ENCODE data around the gene COQ10A.

Gene COQ10A

DNA sequence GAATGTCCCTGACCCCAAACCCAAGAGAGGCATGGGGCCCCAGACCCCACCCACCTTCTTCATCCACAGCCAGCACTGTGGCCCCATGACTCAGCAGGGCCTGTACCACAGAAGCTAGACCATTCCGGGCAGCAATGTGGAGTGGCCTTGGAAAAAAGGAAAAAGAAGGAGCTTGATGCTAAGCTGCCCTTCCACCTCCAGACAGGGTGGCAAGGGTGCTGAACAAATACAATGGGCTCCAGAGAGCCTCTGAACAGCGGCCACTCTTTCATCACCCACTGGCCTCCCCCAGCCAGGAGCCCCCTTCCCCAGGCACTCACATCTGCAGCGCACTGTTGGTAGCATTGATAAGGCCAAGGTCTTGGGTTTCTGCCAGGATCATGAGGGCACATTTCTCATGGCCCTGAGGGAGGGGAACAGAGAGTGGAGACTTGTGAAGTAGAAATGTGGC is 23.0 kb upstream of the COQ10A start:
- TF ChIP-seq EP300 (IDR thresholded peaks at IDR 0.05; ENCODE audit: borderline replicate concordance) (no peak), TCF12 (IDR thresholded peaks at IDR 0.05; ENCODE audit: low read depth) (no peak), RAD21 (IDR thresholded peaks at IDR 0.05; ENCODE audit: low read depth) (no peak)
- TF ChIP-seq, protein P1, sequence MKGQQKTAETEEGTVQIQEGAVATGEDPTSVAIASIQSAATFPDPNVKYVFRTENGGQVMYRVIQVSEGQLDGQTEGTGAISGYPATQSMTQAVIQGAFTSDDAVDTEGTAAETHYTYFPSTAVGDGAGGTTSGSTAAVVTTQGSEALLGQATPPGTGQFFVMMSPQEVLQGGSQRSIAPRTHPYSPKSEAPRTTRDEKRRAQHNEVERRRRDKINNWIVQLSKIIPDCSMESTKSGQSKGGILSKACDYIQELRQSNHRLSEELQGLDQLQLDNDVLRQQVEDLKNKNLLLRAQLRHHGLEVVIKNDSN (IDR thresholded peaks at IDR 0.05) = no peak

DNA sequence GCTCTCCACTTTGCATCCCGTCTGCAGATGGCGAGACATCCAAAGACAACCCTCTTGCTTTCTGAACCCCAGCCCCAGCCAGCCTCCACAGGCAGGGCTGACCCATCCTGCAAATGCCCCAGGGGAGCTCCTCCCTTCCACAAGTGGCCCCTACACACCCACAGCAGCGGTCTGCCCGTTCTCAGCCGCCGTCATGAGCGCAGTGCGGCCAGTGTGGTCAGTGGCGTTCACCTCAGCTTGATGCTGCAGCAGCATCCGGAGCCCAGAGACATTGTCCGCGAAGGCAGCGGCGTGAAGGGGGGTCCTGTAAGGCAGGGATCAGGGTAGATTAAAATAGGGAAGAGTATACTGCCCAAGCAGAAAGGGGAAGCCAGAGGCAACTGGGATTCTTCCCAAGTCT is 22.2 kb upstream of the COQ10A start:
- TF ChIP-seq, protein P2, sequence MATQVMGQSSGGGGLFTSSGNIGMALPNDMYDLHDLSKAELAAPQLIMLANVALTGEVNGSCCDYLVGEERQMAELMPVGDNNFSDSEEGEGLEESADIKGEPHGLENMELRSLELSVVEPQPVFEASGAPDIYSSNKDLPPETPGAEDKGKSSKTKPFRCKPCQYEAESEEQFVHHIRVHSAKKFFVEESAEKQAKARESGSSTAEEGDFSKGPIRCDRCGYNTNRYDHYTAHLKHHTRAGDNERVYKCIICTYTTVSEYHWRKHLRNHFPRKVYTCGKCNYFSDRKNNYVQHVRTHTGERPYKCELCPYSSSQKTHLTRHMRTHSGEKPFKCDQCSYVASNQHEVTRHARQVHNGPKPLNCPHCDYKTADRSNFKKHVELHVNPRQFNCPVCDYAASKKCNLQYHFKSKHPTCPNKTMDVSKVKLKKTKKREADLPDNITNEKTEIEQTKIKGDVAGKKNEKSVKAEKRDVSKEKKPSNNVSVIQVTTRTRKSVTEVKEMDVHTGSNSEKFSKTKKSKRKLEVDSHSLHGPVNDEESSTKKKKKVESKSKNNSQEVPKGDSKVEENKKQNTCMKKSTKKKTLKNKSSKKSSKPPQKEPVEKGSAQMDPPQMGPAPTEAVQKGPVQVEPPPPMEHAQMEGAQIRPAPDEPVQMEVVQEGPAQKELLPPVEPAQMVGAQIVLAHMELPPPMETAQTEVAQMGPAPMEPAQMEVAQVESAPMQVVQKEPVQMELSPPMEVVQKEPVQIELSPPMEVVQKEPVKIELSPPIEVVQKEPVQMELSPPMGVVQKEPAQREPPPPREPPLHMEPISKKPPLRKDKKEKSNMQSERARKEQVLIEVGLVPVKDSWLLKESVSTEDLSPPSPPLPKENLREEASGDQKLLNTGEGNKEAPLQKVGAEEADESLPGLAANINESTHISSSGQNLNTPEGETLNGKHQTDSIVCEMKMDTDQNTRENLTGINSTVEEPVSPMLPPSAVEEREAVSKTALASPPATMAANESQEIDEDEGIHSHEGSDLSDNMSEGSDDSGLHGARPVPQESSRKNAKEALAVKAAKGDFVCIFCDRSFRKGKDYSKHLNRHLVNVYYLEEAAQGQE (IDR thresholded peaks at IDR 0.05; ENCODE audit: low read depth) = no peak
- TF ChIP-seq TEAD4 (IDR thresholded peaks at IDR 0.05) (no peak), EP300 (IDR thresholded peaks at IDR 0.05; ENCODE audit: borderline replicate concordance) (no peak), TAF1 (IDR thresholded peaks at IDR 0.05; ENCODE audit: low read depth) (no peak), NFIC (IDR thresholded peaks at IDR 0.05) (no peak), EGR1 (IDR thresholded peaks at IDR 0.05) (no peak), CEBPB (IDR thresholded peaks at IDR 0.05) (no peak), RAD21 (IDR thresholded peaks at IDR 0.05; ENCODE audit: low read depth) (no peak), FOXM1 (IDR thresholded peaks at IDR 0.05; ENCODE audit: borderline replicate concordance, low read depth) (no peak), CREB1 (IDR thresholded peaks at IDR 0.05; ENCODE audit: low read depth) (no peak), TCF12 (IDR thresholded peaks at IDR 0.05; ENCODE audit: low read depth) (no peak)
- TF ChIP-seq, protein P3, sequence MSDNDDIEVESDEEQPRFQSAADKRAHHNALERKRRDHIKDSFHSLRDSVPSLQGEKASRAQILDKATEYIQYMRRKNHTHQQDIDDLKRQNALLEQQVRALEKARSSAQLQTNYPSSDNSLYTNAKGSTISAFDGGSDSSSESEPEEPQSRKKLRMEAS (IDR thresholded peaks at IDR 0.05) = no peak
- TF ChIP-seq, protein P1 (IDR thresholded peaks at IDR 0.05) = no peak

DNA sequence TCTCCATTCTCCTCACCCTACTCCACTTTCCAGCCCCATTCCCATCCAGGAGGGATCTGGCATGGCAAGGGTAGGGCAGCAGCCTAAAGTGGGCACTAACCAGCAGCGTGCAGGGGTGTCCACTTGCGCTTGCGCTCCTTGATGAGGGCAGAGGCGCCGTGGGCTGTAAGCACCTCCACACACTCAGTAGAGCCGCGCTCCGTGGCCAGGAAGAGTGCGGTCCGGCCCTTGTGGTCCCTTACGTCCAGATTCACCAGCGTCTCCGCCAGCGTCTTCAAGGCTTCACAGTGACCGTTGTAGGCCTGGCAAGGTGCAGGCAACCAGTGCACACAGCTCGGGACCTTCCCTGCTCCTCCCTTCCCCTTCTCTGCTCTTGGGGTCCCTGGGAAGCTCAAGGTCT is 18.8 kb upstream of the COQ10A start:
- TF ChIP-seq, protein P3 (IDR thresholded peaks at IDR 0.05) = no peak
- TF ChIP-seq FOXM1 (IDR thresholded peaks at IDR 0.05; ENCODE audit: borderline replicate concordance, low read depth) = no peak
- no peak for TF ChIP-seq TEAD4 (IDR thresholded peaks at IDR 0.05)
- TF ChIP-seq CREB1 (IDR thresholded peaks at IDR 0.05; ENCODE audit: low read depth) = no peak
- TF ChIP-seq, protein P1 (IDR thresholded peaks at IDR 0.05) = no peak
- TF ChIP-seq EP300 (IDR thresholded peaks at IDR 0.05; ENCODE audit: borderline replicate concordance) = no peak
- no peak for TF ChIP-seq EGR1 (IDR thresholded peaks at IDR 0.05)

DNA sequence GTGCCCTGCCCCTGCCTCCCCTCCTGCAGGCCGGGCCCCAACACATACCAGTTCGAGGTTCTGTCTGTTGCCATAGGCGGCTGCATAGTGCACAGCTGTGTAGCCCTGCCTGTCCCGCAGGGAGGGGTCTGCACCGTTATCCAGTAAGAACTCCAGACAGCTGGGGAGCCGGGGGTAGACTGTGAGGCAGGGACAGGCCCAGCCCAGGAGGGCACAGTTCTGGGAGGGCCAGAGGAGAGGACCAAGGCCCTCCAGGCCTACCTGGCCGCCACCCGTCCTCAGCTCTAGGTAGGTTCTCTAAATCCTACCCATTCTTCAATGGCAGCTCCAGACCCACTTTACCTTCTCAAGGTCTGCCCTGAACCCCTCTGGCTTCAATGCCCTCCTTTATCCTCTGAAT is 18.0 kb upstream of the COQ10A start:
- TF ChIP-seq EGR1 (IDR thresholded peaks at IDR 0.05) (no peak), CEBPB (IDR thresholded peaks at IDR 0.05) (no peak), YY1 (IDR thresholded peaks at IDR 0.05; ENCODE audit: low read depth) (no peak), CREB1 (IDR thresholded peaks at IDR 0.05; ENCODE audit: low read depth) (no peak), RAD21 (IDR thresholded peaks at IDR 0.05; ENCODE audit: low read depth) (no peak), EP300 (IDR thresholded peaks at IDR 0.05; ENCODE audit: borderline replicate concordance) (no peak), ZBTB7A (IDR thresholded peaks at IDR 0.05; ENCODE audit: low read depth) (no peak), TAF1 (IDR thresholded peaks at IDR 0.05; ENCODE audit: low read depth) (no peak), TCF12 (IDR thresholded peaks at IDR 0.05; ENCODE audit: low read depth) (no peak), TEAD4 (IDR thresholded peaks at IDR 0.05) (no peak), NFIC (IDR thresholded peaks at IDR 0.05) (no peak), FOXM1 (IDR thresholded peaks at IDR 0.05; ENCODE audit: borderline replicate concordance, low read depth) (no peak)
- TF ChIP-seq, protein P1 (IDR thresholded peaks at IDR 0.05) = no peak
- TF ChIP-seq, protein P3 (IDR thresholded peaks at IDR 0.05) = no peak
- TF ChIP-seq, protein P2 (IDR thresholded peaks at IDR 0.05; ENCODE audit: low read depth) = no peak

DNA sequence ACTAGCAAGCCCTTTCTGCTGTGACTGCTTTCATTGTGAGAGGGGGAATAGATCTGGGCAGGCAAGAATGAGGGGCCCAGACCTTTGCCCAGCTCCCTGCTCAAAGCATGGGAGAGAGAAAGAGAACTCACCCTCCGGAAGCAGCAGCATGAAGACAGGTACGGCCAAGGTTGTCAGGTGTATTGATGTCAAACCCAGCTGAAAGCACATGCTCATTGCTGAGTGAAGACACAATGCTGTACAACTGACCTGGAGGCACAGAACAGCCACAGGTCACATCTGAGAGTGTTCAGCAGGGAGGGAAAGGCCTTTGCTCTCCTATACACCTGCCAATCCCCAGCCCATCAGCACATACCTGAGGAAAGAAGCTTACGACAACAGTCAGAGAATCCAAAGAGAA is 14.1 kb upstream of the COQ10A start:
- TF ChIP-seq, protein P3 (IDR thresholded peaks at IDR 0.05) = no peak
- TF ChIP-seq FOXM1 (IDR thresholded peaks at IDR 0.05; ENCODE audit: borderline replicate concordance, low read depth) (no peak), RAD21 (IDR thresholded peaks at IDR 0.05; ENCODE audit: low read depth) (no peak), ZBTB7A (IDR thresholded peaks at IDR 0.05; ENCODE audit: low read depth) (no peak), TAF1 (IDR thresholded peaks at IDR 0.05; ENCODE audit: low read depth) (no peak)

Data from Ishikawa (cell line).